ENCODE results near the gene CPEB4.

- no peak for TF ChIP-seq CTCF (IDR thresholded peaks at IDR 0.05; ENCODE audit: insufficient read depth, low read length)
- no peak for TF ChIP-seq POLR2AphosphoS5 (IDR thresholded peaks at IDR 0.05; ENCODE audit: low read depth)
These were observed 23.5 kb downstream of the CPEB4 start for GRCh38 chr5:173911623-173912022.

Data from HL-60 (cell line).